DMS53 treated with DMSO at 0.1 percent for 48 hours (cell line): ENCODE measurements around the gene GPR146.
A peak's percentile ranks its signal among the peaks of the same experiment; 100 is the strongest.

Experiments
- DNase-seq: peaks from one replicate; lab custom pipeline; 2025; ENCODE audit not compliant: unreplicated experiment; lab: John Stamatoyannopoulos, UW

Gene GPR146

GRCh38 chr7:1056785-1057410 is 12.6 kb downstream of the GPR146 start:
- no peak for DNase-seq

- DNase-seq, result no peak
Measured at GRCh38 chr7:1057416-1058291, 13.3 kb downstream of the GPR146 start.

GRCh38 chr7:1058311-1058710 is 14.0 kb downstream of the GPR146 start:
- DNase-seq, result no peak

GRCh38 chr7:1058821-1059199 is 14.5 kb downstream of the GPR146 start:
- DNase-seq, result no peak

GRCh38 chr7:1059200-1060091 is 15.1 kb downstream of the GPR146 start:
- no peak for DNase-seq

GRCh38 chr7:1060315-1061072 is 16.1 kb downstream of the GPR146 start:
- no peak for DNase-seq

GRCh38 chr7:1061180-1061579 is 16.8 kb downstream of the GPR146 start:
- no peak for DNase-seq

- DNase-seq, result no peak
Measured at GRCh38 chr7:1062296-1063294, 18.2 kb downstream of the GPR146 start.

GRCh38 chr7:1063361-1063760 is 19.0 kb downstream of the GPR146 start:
- DNase-seq, result no peak

GRCh38 chr7:1064581-1064980 is 20.2 kb downstream of the GPR146 start:
- DNase-seq, result no peak

GRCh38 chr7:1065263-1065584 is 20.9 kb downstream of the GPR146 start:
- DNase-seq, result no peak

GRCh38 chr7:1065585-1066241 is 21.4 kb downstream of the GPR146 start:
- peak; percentile 56 for DNase-seq

- DNase-seq, result no peak
Measured at GRCh38 chr7:1066242-1066588, 21.9 kb downstream of the GPR146 start.

- no peak for DNase-seq
Measured at GRCh38 chr7:1068013-1068412, 23.7 kb downstream of the GPR146 start.

- DNase-seq, result no peak
Measured at GRCh38 chr7:1068619-1069018, 24.3 kb downstream of the GPR146 start.

GRCh38 chr7:1070544-1071011 is 26.2 kb downstream of the GPR146 start:
- no peak for DNase-seq

GRCh38 chr7:1071731-1072254 is 27.4 kb downstream of the GPR146 start:
- no peak for DNase-seq

GRCh38 chr7:1073142-1073977 is 29.0 kb downstream of the GPR146 start:
- no peak for DNase-seq
